ENCODE results near the gene FAM50B.

The FAM50B gene

DNA sequence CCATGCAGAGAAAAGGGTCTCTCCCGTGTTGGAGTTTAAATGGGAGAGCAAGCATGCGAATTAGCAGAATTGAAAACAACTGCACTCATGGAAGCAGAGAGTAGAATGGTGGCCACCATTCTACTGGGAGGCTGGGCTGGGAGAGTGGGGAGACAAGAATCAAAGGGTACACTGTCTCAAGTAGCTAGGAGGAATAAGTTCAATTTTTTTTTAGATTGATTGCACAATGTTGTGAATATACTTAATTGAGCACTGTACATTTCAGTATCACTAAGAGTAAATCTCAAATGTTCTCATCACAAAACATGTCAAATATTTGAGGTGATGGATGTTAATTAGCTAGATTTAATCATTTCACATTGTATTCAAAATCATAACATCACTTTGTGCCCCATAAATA, 34.6 kb upstream of the FAM50B start:
- no peak for TF ChIP-seq LEF1 (IDR thresholded peaks at IDR 0.05; ENCODE audit: borderline replicate concordance)
- TF ChIP-seq ARNT (IDR thresholded peaks at IDR 0.05): no peak
- TF ChIP-seq FOXK2 (IDR thresholded peaks at IDR 0.05): no peak
- ChIA-PET POLR2A (no interaction called here), CTCF (interaction anchor here (0.5 kb wide), 1 partner anchor 15 kb away, joined by 3 read pairs; no protein-coding TSS in a partner anchor)
- DNase-seq (ENCODE audit: extremely low spot score): no peak

- ChIA-PET POLR2A (no interaction called here), CTCF (no interaction called here)
- TF ChIP-seq ZNF384 (IDR thresholded peaks at IDR 0.05): no peak
- TF ChIP-seq NFRKB (IDR thresholded peaks at IDR 0.05): no peak
- TF ChIP-seq TARDBP (IDR thresholded peaks at IDR 0.05): no peak
- no peak for TF ChIP-seq LEF1 (IDR thresholded peaks at IDR 0.05; ENCODE audit: borderline replicate concordance)
- no peak for TF ChIP-seq CTBP1 (IDR thresholded peaks at IDR 0.05; ENCODE audit: borderline replicate concordance)
- TF ChIP-seq SUZ12 (IDR thresholded peaks at IDR 0.05): no peak
- TF ChIP-seq HDGF (IDR thresholded peaks at IDR 0.05; ENCODE audit: borderline replicate concordance): no peak
- no peak for DNase-seq (ENCODE audit: extremely low spot score)
These were observed 32.9 kb upstream of the FAM50B start for GRCh38 chr6:3816251-3816650.

DNA sequence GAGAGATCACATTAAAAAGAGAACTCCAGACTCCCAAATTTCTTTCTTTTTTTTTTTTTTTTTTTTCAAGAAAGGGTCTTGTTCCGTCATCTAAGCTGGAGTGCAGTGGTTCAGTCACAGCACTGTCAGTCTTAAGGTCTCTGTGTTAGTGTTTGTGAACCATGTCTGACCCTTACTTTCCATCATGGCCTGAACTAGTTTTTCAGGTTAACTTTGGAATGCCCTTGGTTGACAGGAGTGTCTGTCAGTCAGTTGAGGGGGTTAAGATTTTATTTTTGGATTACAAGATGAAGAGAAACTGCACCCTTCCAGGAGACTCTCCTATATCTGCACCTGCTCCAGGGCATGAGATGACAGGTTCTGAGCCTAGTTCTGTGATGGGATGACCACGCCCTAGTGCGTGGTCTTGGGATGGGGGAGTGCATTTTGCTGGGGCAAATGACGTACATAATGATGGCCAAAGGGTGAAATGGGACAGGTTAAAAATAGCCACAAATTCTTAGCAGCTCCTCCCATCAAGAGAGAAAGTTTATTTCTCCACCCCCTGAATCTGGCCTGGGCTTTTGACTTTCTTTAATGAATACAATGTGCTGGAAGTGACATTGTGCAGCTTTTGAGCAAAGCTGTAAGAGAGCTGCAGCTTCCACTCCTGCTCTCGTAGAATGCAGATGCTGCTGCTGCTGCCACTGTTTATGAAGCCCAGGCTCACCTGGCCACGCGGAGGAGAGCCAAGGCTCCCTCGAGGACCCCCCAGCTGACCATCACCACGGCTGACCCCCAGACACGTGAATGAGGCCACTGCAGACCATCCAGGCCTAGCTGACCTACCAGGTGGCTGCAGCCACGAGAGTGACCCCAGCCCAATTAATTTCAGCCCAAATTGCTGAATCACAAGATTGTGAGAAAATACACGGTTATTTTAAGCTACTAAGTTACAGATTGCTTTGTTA, 29.7 kb upstream of the FAM50B start:
- no peak for DNase-seq (ENCODE audit: extremely low spot score)
- CTCF ChIA-PET: no interaction called here
- POLR2A ChIA-PET: interaction anchor here (0.6 kb wide), 1 partner anchor 1611 kb away, joined by 3 read pairs; no protein-coding TSS in a partner anchor
- no peak for TF ChIP-seq TARDBP (IDR thresholded peaks at IDR 0.05)
- TF ChIP-seq CTBP1 (IDR thresholded peaks at IDR 0.05; ENCODE audit: borderline replicate concordance): no peak
- TF ChIP-seq SUZ12 (IDR thresholded peaks at IDR 0.05): no peak
- no peak for TF ChIP-seq SP1 (IDR thresholded peaks at IDR 0.05)
- no peak for TF ChIP-seq FOXK2 (IDR thresholded peaks at IDR 0.05)
- no peak for TF ChIP-seq FOXA1 (IDR thresholded peaks at IDR 0.05)
- TF ChIP-seq ZNF384 (IDR thresholded peaks at IDR 0.05): no peak
- TF ChIP-seq LEF1 (IDR thresholded peaks at IDR 0.05; ENCODE audit: borderline replicate concordance): no peak
- TF ChIP-seq ELF4 (IDR thresholded peaks at IDR 0.05): no peak
- TF ChIP-seq ARNT (IDR thresholded peaks at IDR 0.05): no peak
- TF ChIP-seq FOXM1 (IDR thresholded peaks at IDR 0.05; ENCODE audit: borderline replicate concordance): no peak
- no peak for TF ChIP-seq BHLHE40 (IDR thresholded peaks at IDR 0.05; ENCODE audit: borderline replicate concordance)

- ChIA-PET POLR2A (no interaction called here), CTCF (interaction anchor here (0.6 kb wide), 1 partner anchor 159 kb away, joined by 3 read pairs; no protein-coding TSS in a partner anchor)
- TF ChIP-seq CTBP1 (IDR thresholded peaks at IDR 0.05; ENCODE audit: borderline replicate concordance) (no peak), LEF1 (IDR thresholded peaks at IDR 0.05; ENCODE audit: borderline replicate concordance) (no peak), SP1 (IDR thresholded peaks at IDR 0.05) (no peak), ARNT (IDR thresholded peaks at IDR 0.05) (no peak), FOXA1 (IDR thresholded peaks at IDR 0.05) (no peak), TARDBP (IDR thresholded peaks at IDR 0.05) (no peak), HDGF (IDR thresholded peaks at IDR 0.05; ENCODE audit: borderline replicate concordance) (no peak), BHLHE40 (IDR thresholded peaks at IDR 0.05; ENCODE audit: borderline replicate concordance) (no peak), ZNF384 (IDR thresholded peaks at IDR 0.05) (no peak), NFRKB (IDR thresholded peaks at IDR 0.05) (no peak), L3MBTL2 (conservative IDR thresholded peaks at IDR 0.05) (no peak)
- DNase-seq (ENCODE audit: extremely low spot score): no peak
These were observed 28.6 kb upstream of the FAM50B start for GRCh38 chr6:3820563-3820962.

GRCh38 chr6:3822747-3823445, 26.3 kb upstream of the FAM50B start:
- ChIA-PET POLR2A (no interaction called here), CTCF (no interaction called here)
- TF ChIP-seq LEF1 (IDR thresholded peaks at IDR 0.05; ENCODE audit: borderline replicate concordance) (no peak), FOXM1 (IDR thresholded peaks at IDR 0.05; ENCODE audit: borderline replicate concordance) (no peak), NFRKB (IDR thresholded peaks at IDR 0.05) (no peak), ARNT (IDR thresholded peaks at IDR 0.05) (no peak), SP1 (IDR thresholded peaks at IDR 0.05) (no peak), FOXA1 (IDR thresholded peaks at IDR 0.05) (no peak), SUZ12 (IDR thresholded peaks at IDR 0.05) (no peak), ZNF384 (IDR thresholded peaks at IDR 0.05) (no peak), L3MBTL2 (conservative IDR thresholded peaks at IDR 0.05) (no peak), HDGF (IDR thresholded peaks at IDR 0.05; ENCODE audit: borderline replicate concordance) (no peak), FOXK2 (IDR thresholded peaks at IDR 0.05) (no peak), BHLHE40 (IDR thresholded peaks at IDR 0.05; ENCODE audit: borderline replicate concordance) (no peak), PKNOX1 (IDR thresholded peaks at IDR 0.05) (no peak), ELF4 (IDR thresholded peaks at IDR 0.05) (no peak), TARDBP (IDR thresholded peaks at IDR 0.05) (no peak), CTBP1 (IDR thresholded peaks at IDR 0.05; ENCODE audit: borderline replicate concordance) (no peak)
- DNase-seq (ENCODE audit: extremely low spot score): no peak

GRCh38 chr6:3823671-3824070, 25.5 kb upstream of the FAM50B start:
- ChIA-PET CTCF (no interaction called here), POLR2A (no interaction called here)
- no peak for TF ChIP-seq SUZ12 (IDR thresholded peaks at IDR 0.05)
- no peak for TF ChIP-seq PKNOX1 (IDR thresholded peaks at IDR 0.05)
- TF ChIP-seq ARNT (IDR thresholded peaks at IDR 0.05): no peak
- DNase-seq (ENCODE audit: extremely low spot score): no peak
